Colonic mucosa (tissue), 4 donors: Measurements from ENCODE around the gene CDH11. TPM values are rescaled to one million over a fixed set of nuclear protein-coding genes. Genes with fewer than 3 reads are reported as not detected.

ENCODE experiments used
- DNase-seq: peaks from one replicate; pipeline ENCODE4 v3.0.0-alpha.2; 2020
- H3K27ac ChIP-seq: fragments of 200-600 bp; one replicate; pipeline ENCODE4 v1.8.0; 2021
- H3K27me3 ChIP-seq: fragments of 200-600 bp; one replicate; pipeline ENCODE4 v1.8.0; 2021
- H3K36me3 ChIP-seq: fragments of 200-600 bp; one replicate; pipeline ENCODE4 v1.8.0; 2021
- H3K4me1 ChIP-seq: fragments of 200-600 bp; one replicate; pipeline ENCODE4 v1.8.0; 2021; ENCODE audit warnings: mild to moderate bottlenecking
- H3K4me3 ChIP-seq: fragments of 200-600 bp; one replicate; pipeline ENCODE4 v1.8.0; 2021
- H3K9ac ChIP-seq, 2 donors: one replicate each; pipeline ENCODE4 v1.7.0; 2013; ENCODE audit warnings: control low read depth in 2 of 2, low read depth in 2 of 2, low read length in 2 of 2
- H3K9me3 ChIP-seq: fragments of 200-600 bp; one replicate; pipeline ENCODE4 v1.8.0; 2021
- intact Hi-C: fragments of 100-400 bp; cut with DNase I; formaldehyde crosslinking; loops from one replicate; pipeline ENCODE4 v1.14.1; 2022
- total RNA-seq, 2 donors: library from RNA; stranded (reverse); fragmentation: NEBNext Ultra II Directional in 1 of 2; extraction: Animal tissue kit (Norgen Biotek cat#: 25700) in 1 of 2; gene quantifications; one replicate each; pipeline ENCODE4 v1.2.1, GENCODE V29; 2021
- TF ChIP-seq, protein P1 (sequence below): fragments of 200-600 bp; IDR thresholded peaks from one replicate; pipeline ENCODE4 v1.8.0; 2022; ENCODE audit warnings: antibody characterized with exemption, mild to moderate bottlenecking
- donor health status: healthy.
- donor health status: DM: no; HTN: no; CAD: no.
- donor health status: DM: no; HTN: no; CAD: no.

Gene CDH11
- total RNA-seq, 2 donors from 2014 or later: 10.2 to 17.1 TPM

DNA sequence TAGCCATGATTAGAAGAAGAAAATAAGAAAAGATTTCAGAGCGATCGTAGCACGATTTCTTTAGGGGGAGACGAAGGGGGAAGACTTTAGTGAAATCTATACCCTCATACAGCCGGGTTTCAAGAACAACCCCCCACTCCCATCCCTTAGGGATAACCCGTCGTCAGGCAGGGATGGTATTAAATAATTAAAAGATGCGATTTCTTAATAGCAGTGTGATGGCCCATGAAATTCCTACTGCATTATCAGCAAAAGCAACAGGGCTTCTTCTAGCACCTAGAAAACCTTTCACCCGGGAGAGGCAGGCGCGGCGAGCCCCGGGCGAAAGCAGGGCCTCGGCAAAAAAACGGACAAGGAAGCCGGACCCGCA, 1.4 kb downstream of the CDH11 start:
- intact Hi-C loops: no loop called here
- Histone ChIP-seq H3K27me3 (peaks cover 40% of the 10 kb centered on the region), H3K27ac (peak overlapping the region; percentile 71), H3K4me1 (peaks cover 8% of the 10 kb centered on the region), H3K36me3 (no peaks in the 10 kb centered on the region), H3K9ac (peak overlapping the region; percentile 23 to 60), H3K9me3 (no peaks in the 10 kb centered on the region), H3K4me3 (peak overlapping the region; percentile 47)
- TF ChIP-seq, protein P1, sequence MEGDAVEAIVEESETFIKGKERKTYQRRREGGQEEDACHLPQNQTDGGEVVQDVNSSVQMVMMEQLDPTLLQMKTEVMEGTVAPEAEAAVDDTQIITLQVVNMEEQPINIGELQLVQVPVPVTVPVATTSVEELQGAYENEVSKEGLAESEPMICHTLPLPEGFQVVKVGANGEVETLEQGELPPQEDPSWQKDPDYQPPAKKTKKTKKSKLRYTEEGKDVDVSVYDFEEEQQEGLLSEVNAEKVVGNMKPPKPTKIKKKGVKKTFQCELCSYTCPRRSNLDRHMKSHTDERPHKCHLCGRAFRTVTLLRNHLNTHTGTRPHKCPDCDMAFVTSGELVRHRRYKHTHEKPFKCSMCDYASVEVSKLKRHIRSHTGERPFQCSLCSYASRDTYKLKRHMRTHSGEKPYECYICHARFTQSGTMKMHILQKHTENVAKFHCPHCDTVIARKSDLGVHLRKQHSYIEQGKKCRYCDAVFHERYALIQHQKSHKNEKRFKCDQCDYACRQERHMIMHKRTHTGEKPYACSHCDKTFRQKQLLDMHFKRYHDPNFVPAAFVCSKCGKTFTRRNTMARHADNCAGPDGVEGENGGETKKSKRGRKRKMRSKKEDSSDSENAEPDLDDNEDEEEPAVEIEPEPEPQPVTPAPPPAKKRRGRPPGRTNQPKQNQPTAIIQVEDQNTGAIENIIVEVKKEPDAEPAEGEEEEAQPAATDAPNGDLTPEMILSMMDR: no peak
- no peak for DNase-seq

DNA sequence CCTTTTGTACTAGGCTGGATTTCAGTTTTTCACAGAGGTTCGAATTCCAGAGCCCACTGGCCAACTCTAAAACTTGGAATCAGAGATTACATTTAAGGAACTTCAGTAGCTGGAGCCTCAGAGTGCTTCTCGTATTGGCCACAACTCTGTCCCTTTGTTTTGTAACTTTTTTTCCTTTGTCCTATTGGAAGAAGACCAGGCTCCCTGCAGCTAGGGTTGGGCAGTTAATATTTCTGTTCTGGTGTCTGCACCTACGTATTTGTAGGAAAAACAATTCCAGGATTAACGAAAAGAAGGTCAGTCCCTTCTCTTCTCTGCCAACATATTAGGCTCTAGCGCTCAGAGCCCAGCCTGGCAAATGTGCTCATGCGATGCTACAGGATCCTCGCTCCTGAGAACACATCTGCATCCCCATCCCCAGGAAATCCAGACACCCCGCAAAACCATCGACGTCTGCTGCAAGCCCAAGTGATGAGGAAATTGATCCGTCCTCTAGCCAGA, 1.9 kb downstream of the CDH11 start:
- intact Hi-C loops: loop anchor here (10.0 kb wide), 1 partner anchor 1755 kb away; no protein-coding TSS in a partner anchor
- Histone ChIP-seq H3K27me3 (peaks cover 40% of the 10 kb centered on the region), H3K9ac (peak overlapping the region in 1 of 2 donors; percentile 23), H3K9me3 (no peaks in the 10 kb centered on the region), H3K4me1 (peaks cover 8% of the 10 kb centered on the region), H3K27ac (peak overlapping the region; percentile 71), H3K36me3 (no peaks in the 10 kb centered on the region), H3K4me3 (peak overlapping the region; percentile 47)
- no peak for DNase-seq
- TF ChIP-seq, protein P1: no peak

DNA sequence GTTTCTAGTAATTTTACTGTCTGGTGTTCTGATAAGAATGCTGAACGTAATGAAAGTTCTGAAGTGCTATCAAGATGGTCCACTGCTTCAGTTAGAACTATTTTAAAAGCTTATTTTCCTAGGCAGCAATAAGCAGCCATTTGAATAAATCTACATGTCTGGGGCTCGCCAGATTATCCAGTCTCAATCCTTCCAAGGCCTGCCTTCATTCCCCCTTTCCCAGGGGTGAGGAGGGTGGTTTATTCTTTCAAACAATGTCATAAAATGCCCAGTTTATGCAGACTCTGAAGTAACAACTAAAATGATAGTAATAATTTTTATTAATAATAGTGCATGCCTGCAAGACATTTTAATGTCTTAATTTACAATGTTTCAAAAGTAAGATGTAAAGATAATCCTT, 2.4 kb downstream of the CDH11 start:
- H3K4me1 ChIP-seq: peaks cover 8% of the 10 kb centered on the region
- no peak for DNase-seq
- H3K27me3 ChIP-seq: peaks cover 40% of the 10 kb centered on the region
- no peak overlapping the region for H3K9ac ChIP-seq
- no peaks in the 10 kb centered on the region for H3K36me3 ChIP-seq
- no peaks in the 10 kb centered on the region for H3K9me3 ChIP-seq
- TF ChIP-seq, protein P1: no peak
- intact Hi-C loops: loop anchor here (10.0 kb wide), 1 partner anchor 1755 kb away; no protein-coding TSS in a partner anchor
- H3K4me3 ChIP-seq: no peak overlapping the region
- H3K27ac ChIP-seq: no peak overlapping the region

- TF ChIP-seq, protein P1: no peak
- no peak for DNase-seq
- H3K4me3 ChIP-seq: no peak overlapping the region
- H3K4me1 ChIP-seq: peaks cover 4% of the 10 kb centered on the region
- no peak overlapping the region for H3K9ac ChIP-seq
- H3K27ac ChIP-seq: no peak overlapping the region
- intact Hi-C loops: loop anchor here (10.0 kb wide), 1 partner anchor 1754 kb away; no protein-coding TSS in a partner anchor
- H3K9me3 ChIP-seq: no peaks in the 10 kb centered on the region
- H3K27me3 ChIP-seq: peaks cover 40% of the 10 kb centered on the region
- H3K36me3 ChIP-seq: no peaks in the 10 kb centered on the region
These were observed 3.0 kb downstream of the CDH11 start for GRCh38 chr16:65118871-65119270.

DNA sequence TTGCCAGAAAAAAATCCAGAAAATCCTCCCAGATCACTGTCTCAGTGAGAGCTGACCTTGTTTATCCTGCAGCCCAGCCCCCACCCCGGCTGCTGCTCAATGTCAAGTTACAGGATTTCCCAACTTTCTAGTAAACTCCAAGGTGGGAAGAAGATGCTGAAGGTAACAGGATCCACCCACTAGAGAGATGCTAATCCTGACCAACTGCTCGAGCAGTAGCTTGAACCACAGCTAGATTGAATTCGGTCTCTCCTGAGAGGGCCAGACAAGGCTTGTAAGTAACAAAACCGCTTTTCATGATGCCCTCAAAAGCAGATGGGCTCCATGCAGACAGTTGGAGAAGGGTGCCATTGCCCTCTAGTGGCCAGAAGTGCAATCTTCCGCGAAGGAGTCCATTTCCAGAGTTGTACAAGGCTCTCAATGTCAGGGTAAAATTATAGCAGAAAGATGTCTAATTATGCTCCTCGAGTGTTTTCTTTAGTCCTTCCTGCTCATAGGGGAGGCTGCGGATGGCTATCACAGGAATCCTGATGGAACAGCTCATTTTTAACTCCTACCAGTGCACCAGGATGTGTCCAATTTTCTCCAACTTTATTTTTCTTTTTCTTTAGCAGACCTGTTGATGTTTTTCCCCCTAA, 3.9 kb downstream of the CDH11 start:
- H3K36me3 ChIP-seq: no peaks in the 10 kb centered on the region
- H3K27ac ChIP-seq: peak overlapping the region; percentile 9
- H3K27me3 ChIP-seq: peaks cover 37% of the 10 kb centered on the region
- no peak overlapping the region for H3K9ac ChIP-seq
- peak; percentile 73 for DNase-seq
- no peaks in the 10 kb centered on the region for H3K9me3 ChIP-seq
- intact Hi-C loops: loop anchor here (10.0 kb wide), 1 partner anchor 1753 kb away; no protein-coding TSS in a partner anchor
- H3K4me3 ChIP-seq: no peak overlapping the region
- peaks cover 4% of the 10 kb centered on the region for H3K4me1 ChIP-seq
- TF ChIP-seq, protein P1: peak; percentile 91
